Thymus (tissue), 2 donors: ENCODE results near the gene PES1. TPM values are rescaled to one million over a fixed set of nuclear protein-coding genes. Genes with fewer than 3 reads are reported as not detected.

Experiments
- polyA plus RNA-seq: library from polyadenylated mRNA; stranded (reverse); fragments of 200-250 nt; gene quantifications from one replicate; pipeline ENCODE4 v1.2.3, GENCODE V29; 2013
- total RNA-seq: library from RNA; stranded (reverse); fragments of 120-200 nt; gene quantifications from one replicate; pipeline ENCODE4 v1.2.4, GENCODE V29; 2013
- donor health status: healthy.

The PES1 gene
- total and polyA plus RNA-seq, 2 donors = 48.7 to 53.3 TPM

Other genes with a start within 250 kb of the PES1 start
- 26.9 TPM for gene SF3A1, start 235.0 kb downstream of the PES1 start, total RNA-seq
- gene SF3A1, start 235.0 kb downstream of the PES1 start, polyA plus RNA-seq = 25.7 TPM
- gene CCDC157, start 234.9 kb downstream of the PES1 start, total RNA-seq = 2.1 TPM
- 3.2 TPM for gene CCDC157, start 234.9 kb downstream of the PES1 start, polyA plus RNA-seq
- gene RNF215, start 204.5 kb downstream of the PES1 start, total RNA-seq = 6.4 TPM
- gene RNF215, start 204.5 kb downstream of the PES1 start, polyA plus RNA-seq = 11.1 TPM
- gene SEC14L2, start 194.9 kb downstream of the PES1 start, total RNA-seq = 7.2 TPM
- 6.2 TPM for gene SEC14L2, start 194.9 kb downstream of the PES1 start, polyA plus RNA-seq
- gene MTFP1, start 166.1 kb downstream of the PES1 start, total RNA-seq = 23.9 TPM
- 11.1 TPM for gene MTFP1, start 166.1 kb downstream of the PES1 start, polyA plus RNA-seq
- 0.05 TPM for gene SEC14L3, start 119.9 kb downstream of the PES1 start, total RNA-seq
- 0.07 TPM for gene SEC14L3, start 119.9 kb downstream of the PES1 start, polyA plus RNA-seq
- 0.09 TPM for gene SEC14L4, start 86.2 kb downstream of the PES1 start, total RNA-seq
- 0.05 TPM for gene SEC14L4, start 86.2 kb downstream of the PES1 start, polyA plus RNA-seq
- gene SEC14L6, start 45.2 kb downstream of the PES1 start, total RNA-seq = 0.24 TPM
- 0.39 TPM for gene SEC14L6, start 45.2 kb downstream of the PES1 start, polyA plus RNA-seq
- 0.09 TPM for gene GAL3ST1, start 17.2 kb downstream of the PES1 start, total RNA-seq
- gene GAL3ST1, start 17.2 kb downstream of the PES1 start, polyA plus RNA-seq = 0.46 TPM
- 3.6 TPM for gene TCN2, start 15.3 kb upstream of the PES1 start, total RNA-seq
- gene TCN2, start 15.3 kb upstream of the PES1 start, polyA plus RNA-seq = 10.2 TPM
- 0.57 TPM for gene SLC35E4, start 43.9 kb upstream of the PES1 start, total RNA-seq
- 1.2 TPM for gene SLC35E4, start 43.9 kb upstream of the PES1 start, polyA plus RNA-seq
- gene DUSP18, start 76.0 kb upstream of the PES1 start, total RNA-seq = 3.3 TPM
- gene DUSP18, start 76.0 kb upstream of the PES1 start, polyA plus RNA-seq = 6.4 TPM
- gene OSBP2, start 103.0 kb upstream of the PES1 start, total RNA-seq = 1.4 TPM
- 0.46 TPM for gene OSBP2, start 103.0 kb upstream of the PES1 start, polyA plus RNA-seq